CD4-positive, alpha-beta T cell treated with Interleukin-4 for 4 hours (primary cell): ENCODE results near the gene PROSER2.
A peak's percentile ranks its signal among the peaks of the same experiment; 100 is the strongest.

Experiments used
- DNase-seq: peaks from one replicate; pipeline ENCODE4 v3.0.0-alpha.2; 2020

PROSER2 gene

DNA sequence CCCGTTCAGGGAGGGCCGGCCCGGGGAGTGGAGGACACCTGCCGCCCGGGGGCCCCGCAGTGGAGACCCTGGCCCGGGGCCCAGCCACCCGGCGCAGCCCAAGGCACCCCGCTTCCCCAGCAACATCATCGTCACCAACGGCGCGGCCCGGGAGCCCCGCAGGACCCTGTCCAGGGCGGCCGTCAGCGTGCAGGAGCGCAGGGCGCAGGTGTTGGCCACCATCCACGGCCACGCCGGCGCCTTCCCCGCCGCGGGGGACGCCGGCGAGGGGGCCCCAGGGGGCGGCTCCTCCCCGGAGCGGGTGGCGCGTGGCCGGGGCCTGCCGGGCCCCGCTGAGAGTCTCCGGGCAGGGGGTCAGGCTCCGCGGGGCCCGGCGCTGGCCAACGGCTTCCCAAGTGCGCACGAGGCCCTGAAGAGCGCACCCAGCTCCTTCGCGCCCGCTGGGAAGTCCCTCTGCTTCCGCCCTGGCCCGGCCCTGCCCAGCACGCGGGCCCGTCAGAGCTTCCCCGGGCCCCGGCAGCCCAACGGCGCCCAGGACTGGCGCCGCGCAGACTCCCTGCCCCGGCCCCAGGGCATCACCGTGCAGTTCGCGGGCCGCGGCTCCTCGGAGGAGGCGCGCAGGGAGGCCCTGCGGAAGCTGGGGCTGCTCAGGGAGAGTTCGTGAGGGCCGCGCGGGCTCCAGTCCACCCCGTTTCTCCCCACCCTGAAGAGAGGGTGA lies 46.7 kb downstream of the PROSER2 start:
- DNase-seq, result no peak

- DNase-seq, result no peak
Observed at GRCh38 chr10:11870461-11870780, 47.3 kb downstream of the PROSER2 start.

GRCh38 chr10:11870900-11871400 lies 47.8 kb downstream of the PROSER2 start:
- no peak for DNase-seq

DNA sequence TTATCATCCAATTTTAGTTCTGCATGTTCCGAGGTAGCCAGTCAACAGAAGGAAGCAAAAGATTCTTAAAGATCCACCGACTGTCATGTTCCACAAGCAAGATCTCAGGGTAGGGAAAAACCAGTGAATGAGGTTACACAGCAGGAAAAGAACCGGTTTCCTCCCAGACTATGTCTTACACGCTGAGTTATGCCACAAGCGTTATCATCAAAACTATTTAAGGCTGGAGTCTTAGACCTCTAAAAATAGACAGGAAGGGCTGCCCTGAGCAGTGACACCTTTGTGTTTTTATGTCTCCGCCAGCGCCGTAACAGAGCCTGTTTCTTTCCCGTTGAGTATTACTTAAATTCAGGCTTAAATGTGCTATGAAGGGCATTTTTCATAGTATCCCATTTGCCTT lies 48.3 kb downstream of the PROSER2 start:
- no peak for DNase-seq

- peak; percentile 33 for DNase-seq
Observed at GRCh38 chr10:11874568-11875493, 51.7 kb downstream of the PROSER2 start.

DNA sequence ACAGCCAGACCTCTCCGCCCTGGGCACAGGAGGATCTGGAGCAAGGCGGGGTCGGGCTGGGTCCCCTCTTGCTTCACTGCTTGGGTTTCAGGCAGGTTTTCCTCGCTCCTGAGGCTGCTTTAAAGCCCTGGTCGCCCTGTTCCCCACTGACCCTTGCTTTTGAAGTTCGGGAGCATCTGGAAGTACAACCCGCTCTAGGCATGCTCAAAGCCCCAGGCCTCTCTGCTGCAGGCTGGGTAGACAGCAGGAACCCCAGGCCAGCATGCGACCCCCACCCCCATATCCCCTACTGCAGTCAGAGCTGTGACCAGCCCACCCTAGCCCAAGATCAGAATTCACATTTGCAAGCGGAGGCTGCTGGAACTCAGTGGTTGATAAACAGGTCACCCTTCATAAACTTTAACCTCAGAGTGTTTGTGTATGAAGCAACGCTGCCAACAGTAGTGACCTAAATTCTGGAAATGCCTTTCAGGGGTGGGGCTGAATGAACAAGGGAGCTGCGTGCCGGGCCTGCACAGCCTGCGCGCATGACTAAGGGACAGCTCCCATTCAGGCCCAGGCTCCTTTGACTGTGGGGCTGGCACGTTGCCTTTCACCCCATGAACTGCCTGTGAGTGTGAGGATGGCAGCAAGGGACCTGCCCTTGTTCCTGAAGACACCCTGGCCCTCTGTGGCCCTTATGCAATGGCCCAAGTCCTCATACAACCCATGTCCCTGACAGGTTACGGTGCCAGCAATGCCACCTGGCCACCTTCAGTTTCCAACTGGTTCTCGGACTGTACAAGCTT lies 52.5 kb downstream of the PROSER2 start:
- DNase-seq, result no peak

- DNase-seq, result no peak
Observed at GRCh38 chr10:11876324-11876723, 53.2 kb downstream of the PROSER2 start.

GRCh38 chr10:11876805-11877590 lies 53.8 kb downstream of the PROSER2 start:
- no peak for DNase-seq

DNA sequence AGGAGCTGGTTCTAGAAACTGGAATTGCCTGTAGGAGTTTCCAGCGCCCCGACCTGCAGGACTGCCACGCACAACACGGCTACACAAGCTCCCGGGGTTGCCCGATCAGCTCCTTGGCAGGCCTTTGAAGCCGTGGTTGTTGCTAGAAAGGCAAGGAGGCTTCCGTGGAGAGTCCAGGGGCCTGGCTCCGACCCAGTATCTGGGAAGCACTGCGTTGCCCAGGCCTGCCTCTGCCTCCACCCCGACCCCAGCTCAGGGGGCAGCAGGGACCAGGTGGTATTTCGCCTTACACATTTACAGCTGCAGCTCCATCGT lies 54.4 kb downstream of the PROSER2 start:
- DNase-seq, result no peak

- no peak for DNase-seq
Observed at GRCh38 chr10:11878776-11879175, 55.6 kb downstream of the PROSER2 start.

- DNase-seq, result no peak
Observed at GRCh38 chr10:11879387-11880094, 56.4 kb downstream of the PROSER2 start.

DNA sequence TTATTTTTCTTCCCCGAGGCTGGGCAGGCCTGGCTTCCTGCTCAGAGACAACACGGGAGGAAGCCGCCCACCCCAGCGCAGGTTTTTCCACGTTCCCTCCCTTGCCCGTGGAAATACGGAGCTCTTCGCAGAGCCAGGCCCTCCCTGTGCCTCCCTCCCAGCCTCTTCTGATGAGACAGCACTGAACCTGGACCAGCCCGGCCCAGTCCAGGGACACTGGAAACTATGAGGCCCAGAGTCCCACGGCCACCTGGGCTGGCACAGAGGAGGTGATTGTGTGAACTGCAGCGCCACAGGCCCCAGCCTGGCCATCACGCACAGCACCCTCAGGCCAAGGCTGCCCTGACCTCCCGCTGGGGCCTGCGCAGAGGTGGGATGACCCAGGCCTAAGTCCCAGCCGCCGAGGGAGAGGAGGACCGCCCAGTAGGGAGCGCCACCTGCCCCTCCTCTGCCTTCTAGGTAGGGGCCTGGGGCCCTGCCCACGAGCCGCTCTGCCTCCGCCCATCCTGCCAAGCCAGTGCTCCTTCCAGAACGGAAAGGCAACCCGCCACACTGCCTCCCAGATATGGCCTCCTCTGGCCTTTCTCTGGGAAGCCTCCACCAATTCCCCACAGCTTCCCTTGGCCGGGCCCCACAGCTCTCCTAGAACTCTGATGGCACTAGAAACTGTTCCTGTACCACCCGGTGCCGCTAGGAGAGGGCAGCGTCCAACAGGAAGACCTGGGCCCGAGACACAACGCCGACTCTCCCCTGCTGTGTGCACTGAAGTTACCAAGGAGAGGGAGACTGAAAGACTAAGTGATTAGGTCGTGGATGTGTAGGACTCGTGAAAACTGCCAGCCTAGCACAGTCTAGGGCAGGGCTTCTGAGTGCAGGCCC lies 57.2 kb downstream of the PROSER2 start:
- DNase-seq, result no peak

DNA sequence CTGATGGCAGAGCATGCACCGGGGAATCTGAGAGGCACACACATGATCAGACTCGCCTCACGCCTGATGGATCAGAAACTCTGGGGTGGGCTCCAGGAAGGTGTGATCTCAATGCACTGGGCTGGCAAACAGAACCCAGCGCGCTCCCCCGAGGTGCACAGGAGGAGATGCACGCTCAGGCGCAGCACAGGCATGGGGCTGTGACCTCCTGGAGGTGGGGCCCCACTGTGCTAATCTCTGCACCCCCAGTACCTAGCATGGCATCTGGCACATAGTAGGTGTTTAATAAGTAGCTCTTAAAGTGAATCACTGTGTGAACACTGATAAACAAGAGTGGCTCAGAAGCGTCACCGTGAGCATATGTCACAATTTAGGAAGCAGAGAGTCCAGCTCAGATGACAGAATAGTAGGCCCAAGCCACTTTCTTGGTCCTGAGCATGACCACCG lies 57.9 kb downstream of the PROSER2 start:
- DNase-seq, result no peak

DNA sequence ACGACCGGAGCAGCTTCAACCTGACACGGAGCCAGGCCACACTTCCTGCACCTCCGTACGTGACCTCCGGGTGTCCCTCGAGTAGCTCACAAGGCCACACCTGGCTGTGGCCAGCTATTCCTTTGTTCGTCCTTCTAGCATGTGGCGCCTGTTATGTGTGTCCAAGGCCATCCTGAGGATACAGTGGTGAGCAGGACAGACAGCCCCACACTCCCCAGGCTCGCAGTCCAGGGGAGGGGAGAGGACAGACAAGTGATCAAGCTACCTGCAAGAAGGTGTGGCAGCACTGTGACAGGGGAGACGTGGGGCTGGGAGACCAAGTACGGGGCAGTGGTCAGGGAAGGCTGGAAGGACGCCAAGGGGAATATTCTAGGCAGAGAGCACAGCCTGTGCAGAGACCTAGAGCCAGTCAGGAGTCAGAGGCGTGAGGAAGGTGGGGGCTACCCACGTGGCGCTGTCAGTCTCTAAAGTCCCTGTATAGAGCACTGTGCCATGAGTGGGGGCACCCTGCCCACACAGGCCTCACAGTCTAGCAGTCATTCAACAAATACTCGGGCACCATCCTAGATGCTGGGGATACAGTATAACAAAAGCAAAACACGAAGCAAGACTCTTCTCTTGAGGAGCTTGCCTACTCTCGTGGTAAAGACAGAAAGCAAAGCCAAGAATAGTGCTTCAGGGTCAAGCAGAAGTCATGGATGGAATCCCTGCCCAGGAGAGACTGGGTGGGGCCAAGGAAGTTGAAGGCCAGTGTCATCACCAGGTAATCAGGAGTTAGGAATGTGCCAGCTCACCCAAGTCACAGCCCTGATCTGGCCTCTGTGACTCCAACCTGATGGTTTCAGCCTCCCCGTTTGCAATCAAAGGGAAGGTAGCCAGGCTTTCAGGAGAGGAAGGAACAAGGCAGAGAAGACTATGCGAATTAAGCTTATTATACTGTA lies 58.6 kb downstream of the PROSER2 start:
- DNase-seq, result no peak

GRCh38 chr10:11882646-11883375 lies 59.7 kb downstream of the PROSER2 start:
- no peak for DNase-seq

- no peak for DNase-seq
Observed at GRCh38 chr10:11884706-11885423, 61.7 kb downstream of the PROSER2 start.

- DNase-seq, result no peak
Observed at GRCh38 chr10:11885437-11886137, 62.4 kb downstream of the PROSER2 start.

GRCh38 chr10:11886138-11886474 lies 63.0 kb downstream of the PROSER2 start:
- no peak for DNase-seq
